Muscle layer of duodenum (tissue), 2 donors: ENCODE measurements around the gene SLC16A4.
"Not testable (repeated sequence)": the region's sequence is repeated elsewhere in the genome, so short reads cannot be mapped to it uniquely, and the experiment has no call there.

Experiments
- H3K27ac ChIP-seq: one replicate; pipeline ENCODE4 v1.7.0; 2013; ENCODE audit warnings: mild to moderate bottlenecking, low read length
- H3K27me3 ChIP-seq: one replicate; pipeline ENCODE4 v1.7.0; 2013; ENCODE audit warnings: low read depth, mild to moderate bottlenecking, control low read depth, low read length
- H3K36me3 ChIP-seq, 2 donors: one replicate each; pipeline ENCODE4 v1.7.0; 2013; ENCODE audit warnings: low read length in 2 of 2, control low read depth in 1 of 2, mild to moderate bottlenecking in 1 of 2; ENCODE audit not compliant: insufficient read depth in 2 of 2, control insufficient read depth in 1 of 2
- H3K4me1 ChIP-seq, 2 donors: one replicate each; pipeline ENCODE4 v1.7.0; 2013; ENCODE audit warnings: low read length in 2 of 2, mild to moderate bottlenecking in 2 of 2, control low read depth in 1 of 2, moderate library complexity in 1 of 2; ENCODE audit not compliant: insufficient read depth in 2 of 2, control insufficient read depth in 1 of 2
- H3K4me3 ChIP-seq, 2 donors: one replicate each; pipeline ENCODE4 v1.7.0; 2013; ENCODE audit warnings: low read length in 2 of 2, low read depth in 1 of 2, mild to moderate bottlenecking in 1 of 2
- H3K9me3 ChIP-seq, 2 donors: one replicate each; pipeline ENCODE4 v1.7.0; 2013; ENCODE audit warnings: low read length in 2 of 2, control low read depth in 1 of 2, mild to moderate bottlenecking in 1 of 2; ENCODE audit not compliant: control insufficient read depth in 1 of 2
- donor health status: healthy.

The SLC16A4 gene

DNA sequence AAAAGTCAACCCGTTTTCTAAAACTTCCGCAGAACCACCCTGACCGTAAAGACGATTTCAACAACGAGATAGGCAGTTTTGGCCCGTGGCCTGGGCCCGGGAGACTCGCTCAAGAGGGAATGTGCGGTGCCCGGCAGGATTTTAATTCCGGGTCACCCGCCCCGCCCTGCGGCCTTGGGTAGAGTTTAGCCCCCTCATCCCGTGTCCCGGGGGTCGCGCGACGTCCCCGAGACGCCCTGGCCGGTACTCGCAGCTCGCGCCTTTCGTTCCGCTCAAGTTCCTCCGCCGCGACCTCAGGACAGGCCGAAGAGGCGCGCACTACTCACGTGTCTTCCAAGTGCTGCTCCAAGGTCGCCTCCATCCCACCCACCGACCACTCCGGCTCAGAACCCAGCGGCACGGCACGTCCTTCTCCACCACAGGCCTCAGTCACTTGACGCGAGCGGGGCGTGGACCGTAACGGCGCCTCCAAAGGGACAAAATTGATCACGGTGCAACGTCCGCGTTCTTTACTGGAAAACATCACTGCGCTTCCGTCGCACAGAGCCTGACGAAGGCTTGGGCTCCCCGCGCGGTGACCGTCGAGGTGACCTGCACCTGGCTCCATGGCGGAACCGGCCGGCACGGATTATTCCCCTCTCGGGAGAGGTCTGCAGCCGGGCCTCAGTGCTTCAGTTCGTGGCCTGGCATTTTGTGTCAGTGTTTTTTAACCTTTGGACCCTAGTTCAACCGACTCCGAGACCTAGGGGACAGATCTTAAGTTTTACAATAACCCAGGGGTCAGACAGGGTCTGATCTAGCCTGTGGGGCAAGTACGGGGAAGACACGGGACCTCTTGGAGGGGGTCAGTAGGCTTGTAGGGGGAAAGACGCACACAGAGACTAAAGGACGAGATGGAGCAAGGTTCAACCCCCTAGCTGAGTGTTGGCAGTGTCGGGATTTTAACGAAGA, 16.7 kb upstream of the SLC16A4 start, which contains the start of gene LAMTOR5:
Gene LAMTOR5, minus strand, starts transcription at position 435 of the 951 bp plus-strand sequence. Its CDS starts 74 bp downstream, at position 361.
- peak within 1 kb of the TSS; percentile 99 for H3K27ac ChIP-seq
- no peaks in the 10 kb centered on the region for H3K9me3 ChIP-seq
- H3K4me1 ChIP-seq, result peaks cover 0 to 17% of the 10 kb centered on the region in 2 donors
- peaks cover 12 to 26% of the 10 kb centered on the region in 2 donors for H3K36me3 ChIP-seq
- H3K27me3 ChIP-seq, result no peaks in the 10 kb centered on the region
- peak within 1 kb of the TSS; percentile 88 to 91 for H3K4me3 ChIP-seq

DNA sequence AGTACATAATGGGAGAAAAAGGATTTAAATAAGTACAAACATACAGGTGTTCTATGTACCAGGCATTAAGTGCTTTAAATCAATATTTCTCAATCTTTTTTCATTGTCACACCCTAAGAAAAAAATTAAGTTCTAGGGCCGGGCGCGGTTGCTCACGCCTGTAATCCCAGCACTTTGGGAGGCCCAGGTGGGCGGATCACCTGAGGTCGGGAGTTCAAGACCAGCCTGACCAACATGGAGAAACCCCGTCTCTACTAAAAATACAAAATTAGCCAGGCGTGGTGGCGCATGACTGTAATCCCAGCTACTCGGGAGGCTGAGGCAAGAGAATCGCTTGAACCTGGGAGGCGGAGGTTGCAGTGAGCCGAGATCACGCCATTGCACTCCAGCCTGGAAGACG, 15.6 kb upstream of the SLC16A4 start:
- peak overlapping the region; percentile 99 for H3K27ac ChIP-seq
- H3K4me3 ChIP-seq, result peak overlapping the region; percentile 88 to 91
- not testable (repeated sequence) for H3K27me3 ChIP-seq, H3K9me3 ChIP-seq
- H3K36me3 ChIP-seq, result peaks cover 18 to 37% of the 10 kb centered on the region in 2 donors
- peaks cover 0 to 17% of the 10 kb centered on the region in 2 donors for H3K4me1 ChIP-seq

DNA sequence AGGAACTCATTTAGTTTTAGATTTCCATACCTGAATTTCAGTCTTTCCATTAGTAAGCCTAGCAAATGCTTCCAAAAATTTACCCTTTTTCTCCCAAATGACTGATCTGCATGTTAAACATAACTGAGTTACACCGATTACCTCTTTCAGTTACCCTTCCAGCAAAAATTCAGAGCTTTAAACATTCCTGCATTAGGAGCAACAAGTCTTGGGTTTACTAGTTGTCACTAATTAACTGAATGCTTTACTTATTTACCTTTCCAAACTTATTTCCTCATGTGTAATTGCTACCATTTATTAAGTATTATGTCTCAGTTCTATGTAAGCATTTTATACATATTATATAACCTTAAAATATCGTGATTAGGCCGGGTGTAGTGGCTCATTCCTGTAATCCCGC, 13.6 kb upstream of the SLC16A4 start:
- no peaks in the 10 kb centered on the region for H3K27me3 ChIP-seq
- no peak overlapping the region for H3K4me3 ChIP-seq
- no peaks in the 10 kb centered on the region for H3K9me3 ChIP-seq
- peaks cover 0 to 17% of the 10 kb centered on the region in 2 donors for H3K4me1 ChIP-seq
- no peak overlapping the region for H3K27ac ChIP-seq
- H3K36me3 ChIP-seq, result peaks cover 26 to 55% of the 10 kb centered on the region in 2 donors

DNA sequence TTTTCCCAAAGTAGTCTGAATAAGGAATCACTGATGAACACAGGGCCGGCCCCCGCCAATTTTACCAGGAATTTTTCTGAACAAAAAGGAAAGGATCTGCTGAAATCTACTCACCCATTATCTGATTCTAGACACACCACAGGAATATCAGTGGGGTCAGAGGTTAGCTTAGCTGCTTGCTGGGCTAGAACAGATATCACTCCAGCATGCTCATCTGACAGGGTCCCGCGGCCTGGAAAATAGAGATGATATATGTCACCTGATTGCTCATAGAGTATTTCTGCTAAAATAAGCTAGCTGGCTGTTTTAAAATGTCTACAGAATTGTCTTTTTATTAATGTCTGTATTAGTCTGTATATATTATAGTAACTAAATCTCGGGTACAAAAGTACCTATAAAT, 13.0 kb upstream of the SLC16A4 start:
- no peak overlapping the region for H3K27ac ChIP-seq
- H3K4me1 ChIP-seq, result peaks cover 0 to 17% of the 10 kb centered on the region in 2 donors
- peaks cover 26 to 56% of the 10 kb centered on the region in 2 donors for H3K36me3 ChIP-seq
- H3K4me3 ChIP-seq, result no peak overlapping the region
- no peaks in the 10 kb centered on the region for H3K9me3 ChIP-seq
- H3K27me3 ChIP-seq, result no peaks in the 10 kb centered on the region

DNA sequence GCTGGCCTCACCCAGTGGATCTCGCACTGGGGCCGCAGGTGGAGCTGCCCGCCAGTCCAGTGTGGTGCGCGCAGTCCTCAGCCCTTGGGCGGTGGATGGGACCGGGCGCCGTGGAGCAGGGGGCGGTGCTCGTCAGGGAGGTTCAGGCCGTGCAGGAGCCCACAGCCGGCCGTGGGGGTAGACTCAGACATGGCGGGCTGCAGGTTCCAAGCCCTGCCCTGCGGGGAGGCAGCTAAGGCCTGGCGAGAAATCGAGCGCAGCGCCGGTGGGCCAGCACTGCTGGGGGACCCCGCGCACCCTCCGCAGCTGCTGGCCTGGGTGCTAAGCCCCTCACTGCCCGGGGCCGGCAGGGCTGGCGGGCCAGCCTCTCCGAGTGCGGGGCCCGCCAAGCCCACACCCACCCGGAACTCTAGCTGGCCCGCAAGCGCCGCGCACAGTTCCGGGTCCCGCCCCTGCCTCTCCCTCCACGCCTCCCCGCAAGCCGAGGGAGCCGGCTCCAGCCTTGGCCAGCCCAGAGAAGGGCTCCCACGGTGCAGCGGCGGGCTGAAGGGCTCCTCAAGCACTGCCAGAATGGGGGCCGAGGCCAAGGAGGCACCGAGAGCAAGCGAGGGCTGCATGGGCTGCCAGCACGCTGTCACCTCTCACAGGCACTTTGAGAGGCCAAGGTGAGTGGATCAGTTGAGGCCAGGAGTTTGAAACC, 5.6 kb upstream of the SLC16A4 start:
- H3K27me3 ChIP-seq, H3K27ac ChIP-seq, H3K4me3 ChIP-seq, H3K9me3 ChIP-seq, H3K4me1 ChIP-seq: not testable (repeated sequence)
- peaks cover 7 to 39% of the 10 kb centered on the region in 2 donors for H3K36me3 ChIP-seq

DNA sequence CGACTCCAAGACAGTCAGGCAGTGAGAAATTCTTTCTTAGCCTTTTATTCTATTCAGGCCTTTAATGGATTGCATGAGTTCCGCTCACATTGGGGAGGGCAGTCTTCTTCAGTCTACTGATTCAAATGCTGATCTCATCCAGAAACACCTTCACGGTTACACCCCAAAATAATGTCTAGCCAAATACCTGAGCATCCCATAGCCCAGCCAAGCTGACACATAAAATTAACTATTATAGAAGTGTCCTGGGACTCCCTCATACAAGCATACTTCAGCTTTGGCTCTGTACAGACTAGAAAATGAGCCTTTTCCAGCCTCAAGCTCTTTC, 3.6 kb upstream of the SLC16A4 start:
- peaks cover 0 to 21% of the 10 kb centered on the region in 2 donors for H3K36me3 ChIP-seq
- H3K27me3 ChIP-seq, result no peaks in the 10 kb centered on the region
- peak overlapping the region; percentile 57 for H3K27ac ChIP-seq
- H3K4me1 ChIP-seq, result no peaks in the 10 kb centered on the region
- no peak overlapping the region for H3K4me3 ChIP-seq
- H3K9me3 ChIP-seq, result no peaks in the 10 kb centered on the region

DNA sequence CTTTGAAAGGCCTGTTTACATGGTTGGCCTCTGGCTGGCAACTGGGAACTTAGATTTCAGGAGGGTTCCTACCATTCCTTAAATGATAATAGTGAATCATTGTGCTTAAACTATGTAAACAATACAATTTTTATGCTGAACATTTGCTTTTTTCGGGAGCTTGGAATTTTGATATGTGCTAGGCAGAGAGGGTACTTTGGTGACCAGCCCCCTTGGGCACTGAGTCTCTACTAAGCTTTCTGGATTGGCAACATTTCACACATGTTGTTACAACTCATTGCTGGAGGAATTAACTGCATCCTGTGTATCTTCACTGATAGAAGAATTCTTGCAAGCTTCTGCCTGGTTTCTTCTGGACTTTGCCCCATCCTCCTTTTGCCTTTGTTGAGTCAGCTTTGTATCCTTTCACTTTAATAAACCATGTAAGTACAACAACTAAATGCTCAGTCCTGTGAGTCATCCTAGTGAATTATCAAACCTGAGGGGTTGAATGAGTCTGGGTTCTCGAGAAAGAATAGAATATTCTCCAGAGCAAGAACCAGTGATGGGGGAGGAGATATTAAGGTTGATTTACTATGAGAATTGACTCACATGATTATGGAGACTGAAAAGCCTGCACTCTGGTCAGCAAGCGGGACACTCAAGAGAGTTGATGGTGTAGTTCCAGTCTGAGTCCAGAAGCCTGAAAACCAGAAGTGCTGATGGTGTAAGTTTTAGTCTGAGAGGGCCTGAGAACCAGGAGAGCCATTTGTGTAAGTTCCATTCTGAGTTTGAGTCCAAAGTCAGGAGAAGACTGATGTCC, 3.1 kb upstream of the SLC16A4 start:
- Histone ChIP-seq H3K4me3 (no peak overlapping the region), H3K9me3 (no peaks in the 10 kb centered on the region), H3K27me3 (no peaks in the 10 kb centered on the region), H3K4me1 (no peaks in the 10 kb centered on the region), H3K36me3 (peaks cover 0 to 21% of the 10 kb centered on the region in 2 donors), H3K27ac (peak overlapping the region; percentile 57)

DNA sequence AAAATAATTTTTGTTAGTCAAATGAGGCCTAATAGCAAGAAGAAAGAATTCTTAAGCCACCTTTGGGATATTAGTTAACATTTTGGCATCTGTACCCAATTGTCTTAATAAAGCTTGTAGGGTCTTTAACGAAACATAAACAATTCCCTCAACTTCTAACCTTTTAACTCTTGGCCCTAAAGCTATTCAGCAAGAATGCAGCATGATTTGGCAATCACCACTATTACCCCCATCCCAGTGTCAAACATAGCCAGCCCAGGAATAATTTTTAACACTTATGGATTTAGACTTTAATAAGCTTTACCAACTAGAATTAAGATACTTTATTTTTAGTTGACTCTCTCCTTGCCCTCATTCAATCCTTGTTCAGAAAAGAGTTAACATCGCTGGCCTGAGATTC, 2.5 kb upstream of the SLC16A4 start:
- Histone ChIP-seq H3K27me3 (no peaks in the 10 kb centered on the region), H3K36me3 (peaks cover 0 to 15% of the 10 kb centered on the region in 2 donors), H3K4me3 (no peak overlapping the region), H3K9me3 (no peaks in the 10 kb centered on the region), H3K27ac (no peak overlapping the region), H3K4me1 (no peaks in the 10 kb centered on the region)

DNA sequence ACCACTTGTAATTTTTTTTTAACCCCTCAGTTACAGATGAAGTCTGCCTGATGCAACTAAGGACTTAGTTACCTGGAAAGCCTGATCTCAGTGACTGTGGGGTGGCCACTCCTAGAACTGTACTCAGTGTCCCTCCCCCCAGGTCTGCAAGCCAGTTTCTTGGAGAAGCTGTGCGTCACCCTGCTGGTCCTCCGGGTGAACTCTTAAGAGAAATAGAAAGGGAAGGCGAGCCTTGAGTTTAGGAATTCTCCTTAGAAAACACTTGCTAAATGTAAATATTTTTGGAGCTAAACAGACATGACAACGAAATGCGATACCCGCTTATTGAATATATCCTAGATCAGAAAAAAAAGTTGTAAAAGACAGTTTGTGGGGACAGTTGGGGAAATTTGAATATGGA, 730 bp downstream of the SLC16A4 start:
- peak overlapping the region; percentile 44 to 58 for H3K4me3 ChIP-seq

DNA sequence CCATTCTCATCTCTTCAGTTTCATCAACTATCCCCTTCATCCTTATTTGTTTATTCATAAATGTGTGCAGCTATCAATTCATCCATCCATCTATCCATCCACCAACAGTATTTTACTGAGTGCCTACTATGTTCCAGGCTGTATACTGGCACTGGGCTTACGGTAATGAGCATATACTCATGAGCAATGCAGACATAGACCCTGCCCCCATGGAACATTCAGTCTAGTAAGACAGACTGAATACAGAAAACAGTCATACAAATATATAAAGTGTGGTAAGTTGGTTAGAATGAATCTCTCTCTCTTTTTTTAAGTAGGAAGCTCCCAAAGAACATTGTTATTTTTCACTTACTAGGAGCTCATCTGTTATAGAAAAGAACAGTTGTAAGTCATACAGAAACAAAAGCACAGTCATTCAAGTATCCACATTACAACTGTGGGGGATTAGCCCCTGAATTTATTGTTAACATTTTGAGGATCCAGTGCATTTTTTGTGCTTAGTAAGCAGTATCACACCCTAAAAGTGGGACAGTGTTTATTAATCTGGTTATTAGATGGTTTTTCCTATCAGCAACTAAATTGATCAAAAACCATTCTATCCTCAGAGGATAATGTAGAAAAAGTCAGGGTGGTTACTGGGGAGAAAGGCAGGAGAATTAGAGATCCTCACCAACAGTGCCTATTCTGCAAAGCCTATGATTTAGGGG, 3.6 kb downstream of the SLC16A4 start:
- H3K27me3 ChIP-seq, result no peaks in the 10 kb centered on the region

More for the DNA sequence above, 730 bp downstream of the SLC16A4 start:
- Histone ChIP-seq H3K9me3 (no peaks in the 10 kb centered on the region), H3K36me3 (peaks cover 0 to 5% of the 10 kb centered on the region in 2 donors), H3K4me1 (no peaks in the 10 kb centered on the region), H3K27ac (peak overlapping the region; percentile 46), H3K27me3 (no peaks in the 10 kb centered on the region)

More for the DNA sequence above, 3.6 kb downstream of the SLC16A4 start:
- Histone ChIP-seq H3K4me3 (no peak overlapping the region), H3K4me1 (no peaks in the 10 kb centered on the region), H3K36me3 (no peaks in the 10 kb centered on the region), H3K27ac (no peak overlapping the region), H3K9me3 (no peaks in the 10 kb centered on the region)
